Neural progenitor cell (in vitro differentiated cells): ENCODE measurements around the gene SOD2.
"Not testable (repeated sequence)": the region's sequence is repeated elsewhere in the genome, so short reads cannot be mapped to it uniquely, and the experiment has no call there.

Experiments used
- CTCF ChIP-seq: fragments of 200-600 bp; sonication (generic); IDR thresholded peaks from 2 replicates; pipeline ENCODE4 v1.5.1; 2017; ENCODE audit warnings: antibody characterized with exemption, mild to moderate bottlenecking
- EZH2 ChIP-seq: fragments of 200-600 bp; sonication (generic); IDR thresholded peaks from 2 replicates; pipeline ENCODE4 v1.6.1; 2017; ENCODE audit warnings: antibody characterized with exemption, mild to moderate bottlenecking, moderate library complexity
- EZH2phosphoT487 ChIP-seq: fragments of 200-600 bp; sonication (generic); IDR thresholded peaks from 2 replicates; pipeline ENCODE4 v1.6.1; 2017; ENCODE audit warnings: antibody characterized with exemption

- TF ChIP-seq CTCF, EZH2phosphoT487, EZH2: not testable (repeated sequence)
Observed at GRCh38 chr6:159661977-159662376, 31.1 kb downstream of the SOD2 start.
